BJ (cell line): Measurements from ENCODE around the gene CAMP. TPM values are rescaled to one million over a fixed set of nuclear protein-coding genes. Genes with fewer than 3 reads are reported as not detected.
A peak's percentile ranks its signal among the peaks of the same experiment; 100 is the strongest.

Experiments
- CTCF ChIA-PET: fragments of 350-600 bp; formaldehyde crosslinking; extraction: SDS; loops from one replicate; lab custom pipeline; 2021; ENCODE audit warnings: antibody characterized with exemption, inconsistent platforms; lab: Yijun Ruan, JAX
- POLR2A ChIA-PET: fragments of 300-600 bp; sonication (Branson Sonifier 250); formaldehyde crosslinking; extraction: SDS; loops from one replicate; lab custom pipeline; 2021; ENCODE audit warnings: antibody characterized with exemption; lab: Charles Lee
- DNase-seq: peaks from one replicate; pipeline ENCODE4 v3.0.0-alpha.2; 2011; ENCODE audit warnings: low read depth
- H3K27me3 ChIP-seq: 2 replicates; pipeline ENCODE4 v1.6.0; 2011; ENCODE audit warnings: low read length; ENCODE audit not compliant: control insufficient read depth, insufficient read depth
- H3K36me3 ChIP-seq: 2 replicates; pipeline ENCODE4 v1.5.1; 2011; ENCODE audit warnings: low read length; ENCODE audit not compliant: control insufficient read depth, insufficient read depth
- H3K4me3 ChIP-seq: 2 replicates; pipeline ENCODE4 v1.5.1; 2011; ENCODE audit warnings: low read depth, mild to moderate bottlenecking, control low read depth, low read length
- polyA plus RNA-seq: library from polyadenylated mRNA; depleted of rRNA; stranded (reverse); fragments of >200 nt; gene quantifications from 2 replicates; pipeline ENCODE4 v1.2.3, GENCODE V29; 2011
- TF ChIP-seq, protein P1 (sequence below): IDR thresholded peaks from 2 replicates; pipeline ENCODE4 v1.5.1; 2011; ENCODE audit warnings: low read depth, mild to moderate bottlenecking, control low read depth, inconsistent platforms, low read length, moderate library complexity; ENCODE audit not compliant: insufficient read depth

The CAMP gene
- polyA plus RNA-seq, 1 experiment, result not detected

GRCh38 chr3:48185129-48185528 lies 38.2 kb upstream of the CAMP start:
- peaks cover 5% of the 10 kb centered on the region for H3K36me3 ChIP-seq
- H3K27me3 ChIP-seq, result no peaks in the 10 kb centered on the region
- no peak overlapping the region for H3K4me3 ChIP-seq
- POLR2A ChIA-PET, result no interaction called here
- no peak for DNase-seq
- CTCF ChIA-PET, result no interaction called here
- TF ChIP-seq, protein P1, sequence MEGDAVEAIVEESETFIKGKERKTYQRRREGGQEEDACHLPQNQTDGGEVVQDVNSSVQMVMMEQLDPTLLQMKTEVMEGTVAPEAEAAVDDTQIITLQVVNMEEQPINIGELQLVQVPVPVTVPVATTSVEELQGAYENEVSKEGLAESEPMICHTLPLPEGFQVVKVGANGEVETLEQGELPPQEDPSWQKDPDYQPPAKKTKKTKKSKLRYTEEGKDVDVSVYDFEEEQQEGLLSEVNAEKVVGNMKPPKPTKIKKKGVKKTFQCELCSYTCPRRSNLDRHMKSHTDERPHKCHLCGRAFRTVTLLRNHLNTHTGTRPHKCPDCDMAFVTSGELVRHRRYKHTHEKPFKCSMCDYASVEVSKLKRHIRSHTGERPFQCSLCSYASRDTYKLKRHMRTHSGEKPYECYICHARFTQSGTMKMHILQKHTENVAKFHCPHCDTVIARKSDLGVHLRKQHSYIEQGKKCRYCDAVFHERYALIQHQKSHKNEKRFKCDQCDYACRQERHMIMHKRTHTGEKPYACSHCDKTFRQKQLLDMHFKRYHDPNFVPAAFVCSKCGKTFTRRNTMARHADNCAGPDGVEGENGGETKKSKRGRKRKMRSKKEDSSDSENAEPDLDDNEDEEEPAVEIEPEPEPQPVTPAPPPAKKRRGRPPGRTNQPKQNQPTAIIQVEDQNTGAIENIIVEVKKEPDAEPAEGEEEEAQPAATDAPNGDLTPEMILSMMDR, result no peak

GRCh38 chr3:48186631-48187300 lies 36.5 kb upstream of the CAMP start:
- ChIA-PET POLR2A (no interaction called here), CTCF (interaction anchor here (0.7 to 4.5 kb wide), 3 partner anchors 9 to 249 kb away, joined by 3 to 22 read pairs (median 5); no protein-coding TSS in a partner anchor)
- Histone ChIP-seq H3K27me3 (no peaks in the 10 kb centered on the region), H3K36me3 (peaks cover 3% of the 10 kb centered on the region), H3K4me3 (peak overlapping the region; percentile 58)
- TF ChIP-seq, protein P1, result no peak
- no peak for DNase-seq

DNA sequence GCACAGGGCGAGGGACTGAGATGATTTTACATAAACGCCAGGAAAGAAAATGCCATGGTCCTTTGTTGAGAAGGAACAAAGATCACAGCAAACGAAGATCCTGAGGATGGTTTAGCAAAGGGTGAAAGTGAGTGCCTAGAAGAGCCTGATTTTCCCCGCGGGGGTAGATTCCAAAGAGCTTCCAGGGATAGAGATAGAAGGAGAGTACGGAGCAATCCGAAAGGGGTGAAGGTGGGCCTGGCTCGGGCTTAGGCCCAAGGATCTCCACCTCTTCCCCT lies 36.1 kb upstream of the CAMP start:
- ChIA-PET CTCF (interaction anchor here (0.7 to 4.5 kb wide), 4 partner anchors 10 to 249 kb away, joined by 3 to 22 read pairs (median 4); no protein-coding TSS in a partner anchor), POLR2A (interaction anchor here (0.6 kb wide), 1 partner anchor 981 kb away, joined by 6 read pairs; no protein-coding TSS in a partner anchor)
- 0 out of 2 replicates have a peak, but pooled peaks cover 1% of the 10 kb centered on the region for H3K36me3 ChIP-seq
- TF ChIP-seq, protein P1, result no peak
- H3K27me3 ChIP-seq, result no peaks in the 10 kb centered on the region
- no peak for DNase-seq
- peak overlapping the region; percentile 58 for H3K4me3 ChIP-seq

- peak overlapping the region; percentile 58 for H3K4me3 ChIP-seq
- no peaks in the 10 kb centered on the region for H3K27me3 ChIP-seq
- TF ChIP-seq, protein P1, result no peak
- no peak for DNase-seq
- ChIA-PET CTCF (interaction anchor here (0.7 to 4.5 kb wide), 4 partner anchors 10 to 248 kb away, joined by 3 to 22 read pairs (median 4); no protein-coding TSS in a partner anchor), POLR2A (interaction anchor here (0.6 kb wide), 1 partner anchor 982 kb away, joined by 6 read pairs; no protein-coding TSS in a partner anchor)
- 0 out of 2 replicates have a peak, but pooled peaks cover under 1% of the 10 kb centered on the region for H3K36me3 ChIP-seq
Observed at GRCh38 chr3:48187579-48188265, 35.6 kb upstream of the CAMP start.
